Vagina (tissue), 2 donors: Measurements from ENCODE around the gene MAP2K2. TPM values are rescaled to one million over a fixed set of nuclear protein-coding genes. Genes with fewer than 3 reads are reported as not detected.
"Not testable (repeated sequence)": the region's sequence is repeated elsewhere in the genome, so short reads cannot be mapped to it uniquely, and the experiment has no call there.

Experiments
- DNase-seq, 2 donors: peaks; one replicate each; pipeline ENCODE4 v3.0.0-alpha.2; 2017; ENCODE audit errors: extremely low spot score in 2 of 2
- H3K27ac ChIP-seq: fragments of 200-600 bp; sonication (generic); one replicate; pipeline ENCODE4 v1.5.1; 2019
- H3K27me3 ChIP-seq: fragments of 200-600 bp; sonication (generic); one replicate; pipeline ENCODE4 v1.5.1; 2019
- H3K36me3 ChIP-seq, 2 donors: fragments of 200-600 bp; sonication (generic); one replicate each; pipeline ENCODE4 v1.5.1; 2017 to 2019
- H3K4me1 ChIP-seq: fragments of 200-600 bp; sonication (generic); one replicate; pipeline ENCODE4 v1.5.1; 2019
- H3K4me3 ChIP-seq, 2 donors: fragments of 200-600 bp; sonication (generic); 1 replicate in 1 of 2; 2 replicates in 1 of 2; pipeline ENCODE4 v1.5.1; 2016 to 2019
- H3K9me3 ChIP-seq: fragments of 200-600 bp; sonication (generic); one replicate; pipeline ENCODE4 v1.5.1; 2019
- CTCF ChIP-seq, 3 experiments: fragments of 450-650 bp in 2 of 3; fragments of 200-600 bp in 1 of 3; sonication (generic) in 1 of 3; IDR thresholded peaks; one replicate each; pipeline ENCODE4 v1.5.1; 2017 to 2019; ENCODE audit warnings: antibody characterized with exemption in 3 of 3, mild to moderate bottlenecking in 2 of 3, moderate library complexity in 2 of 3
- POLR2A ChIP-seq, 2 donors: fragments of 450-650 bp; IDR thresholded peaks; one replicate each; pipeline ENCODE4 v1.6.1; 2017; ENCODE audit warnings: antibody characterized with exemption in 2 of 2, mild to moderate bottlenecking in 2 of 2, moderate library complexity in 2 of 2
- POLR2AphosphoS5 ChIP-seq, 2 donors: sonication (generic); formaldehyde crosslinking; IDR thresholded peaks; one replicate each; pipeline ENCODE4 v1.9.0; 2017; ENCODE audit warnings: antibody characterized with exemption in 2 of 2, mild to moderate bottlenecking in 2 of 2, low read depth in 1 of 2; ENCODE audit not compliant: insufficient read depth in 1 of 2
- intact Hi-C: fragments of 100-400 bp; cut with DNase I; formaldehyde crosslinking; loops from one replicate; pipeline ENCODE4 v1.15.1; 2023
- total RNA-seq: library from RNA; depleted of rRNA; stranded (reverse); fragments of >200 nt; gene quantifications from one replicate; pipeline ENCODE4 v1.2.3, GENCODE V29; 2016

MAP2K2 gene
- total RNA-seq, 1 donor from 2014 or later, result 104 TPM

GRCh38 chr19:4149518-4150288 is 25.8 kb upstream of the MAP2K2 start:
- H3K4me1 ChIP-seq, result peaks cover 10% of the 10 kb centered on the region
- no peaks in the 10 kb centered on the region for H3K36me3 ChIP-seq
- TF ChIP-seq POLR2AphosphoS5 (IDR thresholded peaks at IDR 0.05; ENCODE audit: insufficient read depth in 1 of 2, low read depth in 1 of 2) (no peak), POLR2A (IDR thresholded peaks at IDR 0.05) (no peak), CTCF (IDR thresholded peaks at IDR 0.05) (no peak)
- no peaks in the 10 kb centered on the region for H3K27me3 ChIP-seq
- H3K4me3 ChIP-seq, result no peak overlapping the region
- no peaks in the 10 kb centered on the region for H3K9me3 ChIP-seq
- DNase-seq, result no peak
- H3K27ac ChIP-seq, result no peak overlapping the region
- intact Hi-C loops, result no loop called here

GRCh38 chr19:4144666-4145249 is 20.8 kb upstream of the MAP2K2 start:
- Histone ChIP-seq H3K27ac (no peak overlapping the region), H3K27me3 (no peaks in the 10 kb centered on the region), H3K4me1 (peaks cover 10% of the 10 kb centered on the region), H3K9me3 (no peaks in the 10 kb centered on the region), H3K36me3 (no peaks in the 10 kb centered on the region), H3K4me3 (no peak overlapping the region)
- TF ChIP-seq CTCF (IDR thresholded peaks at IDR 0.05) (no peak), POLR2A (IDR thresholded peaks at IDR 0.05) (no peak), POLR2AphosphoS5 (IDR thresholded peaks at IDR 0.05; ENCODE audit: insufficient read depth in 1 of 2, low read depth in 1 of 2) (no peak)
- intact Hi-C loops, result no loop called here
- no peak for DNase-seq

DNA sequence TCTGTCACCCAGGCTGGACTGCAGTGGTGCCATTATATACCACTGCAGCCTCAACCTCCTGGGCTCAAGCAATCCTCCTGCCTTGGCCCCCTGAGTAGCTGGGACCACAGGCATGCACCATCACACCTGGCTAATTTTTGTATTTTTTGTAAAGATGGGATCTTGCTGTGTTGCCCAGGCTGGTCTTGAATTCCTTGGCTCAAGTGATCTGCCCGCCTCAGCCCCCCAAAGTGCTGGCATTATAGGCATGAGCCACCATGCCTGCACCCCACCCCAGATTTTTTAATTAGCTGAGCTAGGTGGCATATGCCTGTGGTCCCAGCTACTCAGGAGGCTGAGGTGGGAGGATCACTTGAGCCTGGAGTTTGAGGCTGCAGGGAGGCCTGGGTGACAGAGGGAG is 19.0 kb upstream of the MAP2K2 start:
- intact Hi-C loops, H3K27me3 ChIP-seq, H3K9me3 ChIP-seq, H3K4me3 ChIP-seq, H3K36me3 ChIP-seq, H3K27ac ChIP-seq, DNase-seq: not testable (repeated sequence)
- peaks cover 10% of the 10 kb centered on the region for H3K4me1 ChIP-seq

DNA sequence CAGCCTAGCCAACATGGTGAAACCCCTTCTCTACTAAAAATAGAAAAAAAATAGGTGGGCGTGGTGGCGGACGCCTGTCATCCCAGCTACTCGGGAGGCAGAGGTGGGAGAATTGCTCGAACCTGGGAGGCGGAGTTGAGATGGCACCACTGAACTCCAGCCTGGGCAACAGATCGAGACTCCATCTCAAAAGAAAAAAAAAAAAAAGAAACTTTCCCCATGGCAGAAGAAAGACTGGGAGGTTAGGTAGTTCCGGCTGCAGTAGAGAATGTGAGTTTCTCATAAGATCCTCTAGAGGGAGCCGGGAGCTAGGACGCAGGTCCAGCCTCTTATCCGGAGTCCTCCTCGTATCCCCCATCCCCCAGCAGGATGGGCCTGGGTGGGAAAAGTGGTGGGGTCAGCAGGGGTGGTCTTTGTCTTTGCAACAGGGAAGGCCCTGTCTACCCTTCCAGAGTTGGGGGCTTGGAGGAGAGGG is 16.4 kb upstream of the MAP2K2 start:
- Histone ChIP-seq H3K27ac (no peak overlapping the region), H3K4me3 (no peak overlapping the region), H3K4me1 (no peaks in the 10 kb centered on the region), H3K27me3 (no peaks in the 10 kb centered on the region), H3K9me3 (no peaks in the 10 kb centered on the region), H3K36me3 (no peaks in the 10 kb centered on the region)
- DNase-seq, result no peak
- intact Hi-C loops, result no loop called here
- no peak for TF ChIP-seq POLR2AphosphoS5 (IDR thresholded peaks at IDR 0.05; ENCODE audit: insufficient read depth in 1 of 2, low read depth in 1 of 2)
- no peak for TF ChIP-seq POLR2A (IDR thresholded peaks at IDR 0.05)
- TF ChIP-seq CTCF (IDR thresholded peaks at IDR 0.05), result peak in 2 of 3 experiments; percentile 23 to 24

- Histone ChIP-seq H3K27ac (no peak overlapping the region), H3K27me3 (no peaks in the 10 kb centered on the region), H3K4me1 (no peaks in the 10 kb centered on the region), H3K9me3 (no peaks in the 10 kb centered on the region), H3K4me3 (no peak overlapping the region), H3K36me3 (no peaks in the 10 kb centered on the region)
- DNase-seq, result no peak
- intact Hi-C loops, result no loop called here
- no peak for TF ChIP-seq POLR2A (IDR thresholded peaks at IDR 0.05)
- peak; percentile 52 to 71 (median 64) for TF ChIP-seq CTCF (IDR thresholded peaks at IDR 0.05)
- no peak for TF ChIP-seq POLR2AphosphoS5 (IDR thresholded peaks at IDR 0.05; ENCODE audit: insufficient read depth in 1 of 2, low read depth in 1 of 2)
Measured at GRCh38 chr19:4139614-4140236, 15.8 kb upstream of the MAP2K2 start.
